Activated CD4-positive, alpha-beta memory T cell treated with anti-CD3 and anti-CD28 coated beads for 36 hours (primary cell): ENCODE data around the gene DUSP10. TPM values are rescaled to one million over a fixed set of nuclear protein-coding genes. Genes with fewer than 3 reads are reported as not detected.

ENCODE experiments used
- CTCF ChIA-PET: fragments of 350-600 bp; sonication (Branson Sonifier 250); formaldehyde crosslinking; loops from one replicate; lab custom pipeline; 2021; ENCODE audit warnings: antibody characterized with exemption, inconsistent platforms; lab: Charles Lee
- POLR2A ChIA-PET: fragments of 350-600 bp; sonication (Branson Sonifier 250); formaldehyde crosslinking; loops from one replicate; lab custom pipeline; 2021; ENCODE audit warnings: antibody characterized with exemption; lab: Charles Lee
- DNase-seq: peaks from one replicate; pipeline ENCODE4 v3.0.0-alpha.2; 2020
- H3K27ac Mint-ChIP-seq: one replicate; pipeline ENCODE4 v1.8.0; 2021; ENCODE audit warnings: mixed read lengths
- H3K27me3 Mint-ChIP-seq: one replicate; pipeline ENCODE4 v1.8.0; 2021; ENCODE audit warnings: mixed read lengths
- H3K36me3 Mint-ChIP-seq: one replicate; pipeline ENCODE4 v1.8.0; 2021; ENCODE audit warnings: mixed read lengths
- H3K4me1 Mint-ChIP-seq: one replicate; pipeline ENCODE4 v1.8.0; 2021; ENCODE audit warnings: low read depth, mixed read lengths
- H3K4me3 Mint-ChIP-seq: one replicate; pipeline ENCODE4 v1.8.0; 2021; ENCODE audit warnings: mild to moderate bottlenecking, mixed read lengths
- H3K9me3 Mint-ChIP-seq: one replicate; pipeline ENCODE4 v1.8.0; 2021; ENCODE audit warnings: mixed read lengths
- intact Hi-C: fragments of 100-400 bp; cut with micrococcal nuclease; formaldehyde crosslinking; loops from one replicate; pipeline ENCODE4 v1.15.1; 2023
- total RNA-seq, 2 experiments: library from RNA; stranded (reverse); gene quantifications; one replicate each; pipeline ENCODE4 v1.2.3, GENCODE V29; 2021

Gene DUSP10
- total RNA-seq, 2 experiments from 2014 or later, result 8.8 to 8.9 TPM

DNA sequence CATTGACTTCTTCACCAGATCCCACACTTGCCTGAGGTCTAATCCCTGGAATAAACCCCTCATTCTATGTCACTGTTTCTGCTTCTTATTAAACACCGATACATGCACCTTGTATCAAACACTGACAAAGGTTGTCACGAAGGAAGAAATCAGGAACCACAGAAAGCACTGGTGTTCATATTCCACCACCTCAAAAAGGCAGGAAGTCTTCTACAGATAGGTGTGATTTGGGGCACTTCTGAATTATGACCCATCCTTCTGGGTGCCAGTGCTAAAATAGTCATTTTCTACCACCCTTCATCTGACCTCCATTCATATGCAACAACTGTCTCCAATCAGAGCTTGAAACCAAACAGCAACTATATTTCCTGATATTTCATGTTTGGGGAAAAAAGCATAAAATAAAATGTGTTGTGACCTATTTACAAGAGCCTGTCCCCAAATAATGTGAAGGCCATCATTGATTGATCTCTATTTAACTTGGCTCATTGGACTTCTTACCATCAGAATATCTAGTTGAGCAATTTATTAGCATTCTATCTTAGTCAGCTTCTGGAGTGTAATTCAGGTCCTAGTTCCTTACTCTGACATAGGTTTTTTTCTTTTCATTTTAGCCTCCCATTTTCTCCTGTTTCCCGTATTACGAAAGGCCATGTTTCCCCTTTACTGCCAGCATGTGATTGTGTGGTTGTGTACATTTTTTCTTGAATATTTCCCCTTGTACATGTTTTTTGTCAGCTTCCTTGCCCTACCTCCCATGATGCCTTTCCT, 43.1 kb downstream of the DUSP10 start:
- H3K27me3 Mint-ChIP-seq, result no peaks in the 10 kb centered on the region
- CTCF ChIA-PET, result no interaction called here
- no peak for DNase-seq
- intact Hi-C loops, result loop anchor here (1.0 kb wide), 1 partner anchor 10 kb away; no protein-coding TSS in a partner anchor
- POLR2A ChIA-PET, result interaction anchor here (1.2 to 1.3 kb wide), 2 partner anchors 10 to 42 kb away, joined by 3 to 5 read pairs; no protein-coding TSS in a partner anchor
- peaks cover 18% of the 10 kb centered on the region for H3K36me3 Mint-ChIP-seq
- peaks cover 1% of the 10 kb centered on the region for H3K9me3 Mint-ChIP-seq
- peaks cover 15% of the 10 kb centered on the region for H3K4me1 Mint-ChIP-seq
- H3K27ac Mint-ChIP-seq, result no peak overlapping the region
- no peak overlapping the region for H3K4me3 Mint-ChIP-seq

GRCh38 chr1:221697923-221698425, 43.9 kb downstream of the DUSP10 start:
- peaks cover 5% of the 10 kb centered on the region for H3K9me3 Mint-ChIP-seq
- H3K27ac Mint-ChIP-seq, result no peak overlapping the region
- no peak for DNase-seq
- CTCF ChIA-PET, result no interaction called here
- no peak overlapping the region for H3K4me3 Mint-ChIP-seq
- peaks cover 15% of the 10 kb centered on the region for H3K36me3 Mint-ChIP-seq
- H3K4me1 Mint-ChIP-seq, result peaks cover 15% of the 10 kb centered on the region
- intact Hi-C loops, result loop anchor here (1.0 kb wide), 1 partner anchor 10 kb away; no protein-coding TSS in a partner anchor
- POLR2A ChIA-PET, result interaction anchor here (1.2 to 1.3 kb wide), 2 partner anchors 11 to 43 kb away, joined by 3 to 5 read pairs; no protein-coding TSS in a partner anchor
- H3K27me3 Mint-ChIP-seq, result no peaks in the 10 kb centered on the region

DNA sequence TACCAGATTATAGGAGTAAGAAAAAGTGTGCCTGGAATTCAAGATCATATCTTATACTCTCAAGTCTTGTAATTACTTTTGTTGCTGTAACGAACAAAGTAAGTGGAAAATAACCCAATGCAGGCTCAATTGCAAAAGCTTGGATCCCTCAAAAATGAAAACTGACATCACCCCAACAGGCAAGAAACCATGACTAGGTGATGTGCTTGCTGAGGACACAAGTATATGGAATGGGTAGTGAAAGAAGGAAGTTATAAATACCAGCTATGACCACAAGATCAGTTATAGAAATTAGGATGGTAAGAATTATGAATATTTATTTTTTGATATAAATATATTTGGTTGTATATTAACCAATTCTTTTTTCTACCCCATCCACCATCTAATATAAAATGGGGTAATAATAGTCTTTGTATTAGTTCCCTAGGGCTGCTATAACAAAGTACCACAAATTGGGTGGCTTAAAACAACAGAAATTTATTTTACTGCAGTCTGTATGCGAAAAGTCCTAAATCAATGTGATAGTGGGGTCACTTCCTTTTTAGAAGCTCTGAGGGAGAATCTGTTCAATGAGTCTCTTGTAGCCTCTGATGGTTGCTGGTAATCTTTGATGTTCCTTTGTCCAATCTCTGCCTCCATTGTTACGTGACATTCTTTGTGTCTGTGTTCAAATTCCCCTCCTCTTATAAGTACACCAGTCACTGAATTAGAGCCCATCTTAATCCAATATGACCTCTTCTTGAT, 45.0 kb downstream of the DUSP10 start:
- CTCF ChIA-PET, result no interaction called here

DNA sequence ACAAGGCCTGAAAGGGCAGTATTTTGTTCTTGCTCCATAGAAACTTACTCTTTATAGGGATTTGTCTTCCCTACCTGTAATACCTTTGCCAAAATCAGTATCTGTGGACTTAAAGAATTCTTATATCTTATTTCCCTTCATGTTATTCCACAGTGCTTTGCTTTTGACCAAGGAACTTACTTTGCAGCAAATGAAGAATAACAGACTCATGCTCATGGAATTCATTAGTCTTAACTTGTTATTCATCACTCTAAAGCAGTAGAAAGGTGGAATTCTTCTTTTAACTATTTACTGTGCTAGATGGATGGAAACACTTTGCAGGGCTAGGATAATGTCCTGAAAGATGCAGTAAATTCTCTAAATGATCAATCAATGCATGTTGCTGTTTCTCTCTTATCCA, 45.9 kb downstream of the DUSP10 start:
- H3K9me3 Mint-ChIP-seq, result peaks cover 5% of the 10 kb centered on the region
- peaks cover 4% of the 10 kb centered on the region for H3K36me3 Mint-ChIP-seq
- intact Hi-C loops, result no loop called here
- no peak overlapping the region for H3K4me3 Mint-ChIP-seq
- H3K4me1 Mint-ChIP-seq, result peaks cover 21% of the 10 kb centered on the region
- no peak overlapping the region for H3K27ac Mint-ChIP-seq
- no peaks in the 10 kb centered on the region for H3K27me3 Mint-ChIP-seq
- POLR2A ChIA-PET, result interaction anchor here (0.9 kb wide), 1 partner anchor 255 kb away, joined by 3 read pairs; no protein-coding TSS in a partner anchor
- DNase-seq, result no peak
- CTCF ChIA-PET, result no interaction called here

More for the DNA sequence above, 45.0 kb downstream of the DUSP10 start:
- DNase-seq, result no peak
- H3K27me3 Mint-ChIP-seq, result no peaks in the 10 kb centered on the region
- no peak overlapping the region for H3K27ac Mint-ChIP-seq
- intact Hi-C loops, result no loop called here
- peaks cover 21% of the 10 kb centered on the region for H3K4me1 Mint-ChIP-seq
- H3K36me3 Mint-ChIP-seq, result peaks cover 9% of the 10 kb centered on the region
- POLR2A ChIA-PET, result no interaction called here
- no peak overlapping the region for H3K4me3 Mint-ChIP-seq
- H3K9me3 Mint-ChIP-seq, result peaks cover 5% of the 10 kb centered on the region

DNA sequence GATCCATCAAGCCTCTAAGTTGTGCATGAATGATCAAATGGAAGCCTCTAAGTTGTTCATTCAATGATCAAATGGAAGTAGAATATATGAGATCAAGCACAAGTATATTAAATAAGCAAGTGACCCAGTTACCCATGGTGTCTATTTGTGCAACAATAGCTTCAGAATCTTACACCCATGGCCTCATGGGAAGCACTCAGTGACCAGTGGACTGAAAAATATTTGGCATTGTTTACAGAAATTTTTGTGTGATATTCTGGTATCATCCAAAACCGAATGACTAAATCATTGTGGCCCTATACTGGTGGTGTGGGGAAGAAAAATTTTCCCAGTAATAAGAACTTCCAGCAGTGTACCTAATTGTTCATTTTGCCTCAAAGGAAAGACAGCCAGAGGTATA, 46.6 kb downstream of the DUSP10 start:
- Mint-ChIP-seq H3K9me3 (peaks cover 5% of the 10 kb centered on the region), H3K4me3 (no peak overlapping the region), H3K4me1 (peaks cover 21% of the 10 kb centered on the region), H3K27ac (no peak overlapping the region), H3K36me3 (peaks cover 2% of the 10 kb centered on the region), H3K27me3 (no peaks in the 10 kb centered on the region)
- CTCF ChIA-PET, result interaction anchor here (0.6 kb wide), 1 partner anchor 218 kb away, joined by 3 read pairs; no protein-coding TSS in a partner anchor
- POLR2A ChIA-PET, result interaction anchor here (0.9 kb wide), 1 partner anchor 255 kb away, joined by 3 read pairs; no protein-coding TSS in a partner anchor
- no peak for DNase-seq
- intact Hi-C loops, result no loop called here

- Mint-ChIP-seq H3K27ac (no peak overlapping the region), H3K9me3 (peaks cover 5% of the 10 kb centered on the region), H3K4me1 (peaks cover 20% of the 10 kb centered on the region), H3K36me3 (peaks cover 2% of the 10 kb centered on the region), H3K27me3 (no peaks in the 10 kb centered on the region), H3K4me3 (no peak overlapping the region)
- CTCF ChIA-PET, result interaction anchor here (1.2 kb wide), 1 partner anchor 14 kb away, joined by 3 read pairs; no protein-coding TSS in a partner anchor
- intact Hi-C loops, result no loop called here
- POLR2A ChIA-PET, result no interaction called here
- no peak for DNase-seq
These were observed 47.8 kb downstream of the DUSP10 start for GRCh38 chr1:221694109-221694508.

DNA sequence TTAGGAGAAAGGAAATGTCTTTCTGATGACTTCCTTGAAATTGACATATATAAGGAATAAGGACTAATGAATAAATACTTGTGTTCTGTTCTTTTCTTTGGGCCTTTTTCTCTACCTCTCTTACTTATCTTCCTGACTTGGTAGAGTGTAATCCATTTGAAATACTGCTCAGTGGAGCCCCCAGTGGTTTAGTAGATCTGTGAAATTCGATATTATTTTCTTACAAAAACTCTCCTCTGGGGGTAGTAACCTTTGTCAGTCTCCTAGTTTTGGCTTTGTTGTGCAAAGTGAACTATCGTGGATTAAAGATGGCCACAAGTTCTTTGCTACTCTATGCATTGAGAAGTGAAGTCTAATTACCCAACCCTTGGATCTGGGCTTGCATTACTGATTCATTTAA, 48.8 kb downstream of the DUSP10 start:
- H3K4me3 Mint-ChIP-seq, result no peak overlapping the region
- intact Hi-C loops, result no loop called here
- H3K27ac Mint-ChIP-seq, result no peak overlapping the region
- peaks cover 15% of the 10 kb centered on the region for H3K4me1 Mint-ChIP-seq
- DNase-seq, result no peak
- peaks cover 5% of the 10 kb centered on the region for H3K9me3 Mint-ChIP-seq
- no peaks in the 10 kb centered on the region for H3K27me3 Mint-ChIP-seq
- POLR2A ChIA-PET, result no interaction called here
- peaks cover 2% of the 10 kb centered on the region for H3K36me3 Mint-ChIP-seq
- CTCF ChIA-PET, result interaction anchor here (0.6 to 1.2 kb wide), 3 partner anchors 14 to 153 kb away, joined by 3 to 6 read pairs (median 4); no protein-coding TSS in a partner anchor

DNA sequence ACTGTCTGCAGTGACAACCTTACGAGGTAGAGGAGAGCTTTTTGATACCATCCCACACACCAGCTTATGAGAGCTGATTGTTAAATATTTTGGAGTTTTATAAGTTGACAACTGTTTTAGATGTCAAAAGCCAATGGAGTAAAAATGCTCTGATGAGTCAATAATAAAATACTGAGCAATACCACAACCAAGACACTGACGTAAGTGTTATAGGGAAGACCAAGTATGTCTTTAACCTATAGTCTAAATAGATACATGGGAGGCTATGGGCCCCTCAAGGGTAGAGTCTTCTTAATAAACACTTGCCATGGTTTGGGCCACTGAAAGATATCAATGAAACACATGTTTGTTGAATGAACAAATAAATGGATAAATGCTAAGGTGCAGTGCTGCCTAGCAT, 49.2 kb downstream of the DUSP10 start:
- CTCF ChIA-PET, result interaction anchor here (0.6 to 0.9 kb wide), 2 partner anchors 14 to 154 kb away, joined by 4 to 6 read pairs; no protein-coding TSS in a partner anchor

DNA sequence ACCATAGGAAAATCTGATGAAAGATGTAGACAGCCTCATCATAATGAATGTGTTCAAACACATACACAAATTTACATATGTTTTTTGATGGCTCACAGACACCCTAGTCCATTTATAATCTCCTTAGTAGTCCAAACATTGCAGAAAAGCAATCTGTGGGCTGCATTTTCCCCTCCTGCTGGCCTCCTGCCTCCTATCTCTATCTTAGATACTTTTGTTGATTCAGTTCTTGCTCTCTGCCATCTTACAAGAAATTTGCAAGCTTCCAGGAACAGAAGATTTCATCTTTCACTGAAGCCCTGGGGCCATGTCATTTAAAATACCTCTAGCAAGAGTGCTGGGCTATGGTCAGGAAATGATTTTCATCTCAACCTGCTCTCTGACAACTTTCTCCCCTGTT, 50.6 kb downstream of the DUSP10 start:
- no peak overlapping the region for H3K27ac Mint-ChIP-seq
- CTCF ChIA-PET, result interaction anchor here (1.0 to 1.5 kb wide), 2 partner anchors 163 to 213 kb away, joined by 3 to 4 read pairs; no protein-coding TSS in a partner anchor
- H3K4me1 Mint-ChIP-seq, result peaks cover 10% of the 10 kb centered on the region
- no peaks in the 10 kb centered on the region for H3K27me3 Mint-ChIP-seq
- POLR2A ChIA-PET, result no interaction called here
- H3K4me3 Mint-ChIP-seq, result no peak overlapping the region
- intact Hi-C loops, result no loop called here
- peaks cover 5% of the 10 kb centered on the region for H3K9me3 Mint-ChIP-seq
- DNase-seq, result no peak
- H3K36me3 Mint-ChIP-seq, result peaks cover 2% of the 10 kb centered on the region

More for the DNA sequence above, 49.2 kb downstream of the DUSP10 start:
- Mint-ChIP-seq H3K9me3 (peaks cover 5% of the 10 kb centered on the region), H3K27ac (no peak overlapping the region), H3K27me3 (no peaks in the 10 kb centered on the region), H3K4me1 (peaks cover 11% of the 10 kb centered on the region), H3K36me3 (peaks cover 2% of the 10 kb centered on the region), H3K4me3 (no peak overlapping the region)
- no peak for DNase-seq
- POLR2A ChIA-PET, result no interaction called here
- intact Hi-C loops, result no loop called here

DNA sequence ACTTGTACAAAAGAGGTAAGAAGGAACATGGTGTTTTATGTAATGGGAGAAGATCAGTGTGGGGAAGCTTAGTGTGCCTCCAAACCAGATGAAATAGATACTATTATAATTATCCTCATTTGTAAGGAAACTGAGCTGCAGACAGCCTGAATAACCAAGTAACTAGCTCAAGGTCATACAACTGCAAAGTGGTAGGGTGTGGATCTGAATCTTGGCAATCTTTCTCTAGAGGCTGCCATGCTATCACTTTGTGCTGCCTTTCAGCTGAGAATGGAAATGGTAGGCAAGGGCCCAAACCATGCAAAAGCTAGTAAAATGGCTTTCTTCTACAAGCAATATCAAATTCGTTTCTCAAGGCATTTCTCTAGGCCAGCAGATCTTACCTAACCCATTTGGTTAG, 51.0 kb downstream of the DUSP10 start:
- H3K4me1 Mint-ChIP-seq, result peaks cover 10% of the 10 kb centered on the region
- H3K36me3 Mint-ChIP-seq, result peaks cover 2% of the 10 kb centered on the region
- POLR2A ChIA-PET, result no interaction called here
- intact Hi-C loops, result no loop called here
- H3K27me3 Mint-ChIP-seq, result no peaks in the 10 kb centered on the region
- no peak for DNase-seq
- no peak overlapping the region for H3K27ac Mint-ChIP-seq
- H3K9me3 Mint-ChIP-seq, result peaks cover 5% of the 10 kb centered on the region
- CTCF ChIA-PET, result interaction anchor here (0.7 to 1.5 kb wide), 3 partner anchors 9 to 212 kb away, joined by 3 to 4 read pairs (median 3); no protein-coding TSS in a partner anchor
- no peak overlapping the region for H3K4me3 Mint-ChIP-seq

- intact Hi-C loops, result no loop called here
- peaks cover 5% of the 10 kb centered on the region for H3K9me3 Mint-ChIP-seq
- POLR2A ChIA-PET, result no interaction called here
These were observed 52.8 kb downstream of the DUSP10 start for GRCh38 chr1:221689138-221689537.

DNA sequence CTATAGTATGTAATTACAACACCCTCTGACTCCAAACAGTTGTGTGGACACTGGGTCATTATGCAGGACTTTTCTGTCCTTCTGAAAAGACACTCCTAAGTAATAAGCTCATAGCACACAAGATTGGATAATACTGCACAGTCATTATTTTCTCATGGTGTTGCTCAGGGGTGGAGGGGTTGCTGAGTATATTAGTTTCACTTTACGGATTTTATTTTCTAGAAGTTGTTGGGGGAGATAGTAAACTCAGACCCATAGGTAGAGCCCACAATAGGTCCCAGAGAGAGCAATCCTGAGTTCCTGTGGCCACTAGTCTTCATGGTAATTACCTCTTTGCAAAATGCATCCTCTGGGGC, 53.4 kb downstream of the DUSP10 start:
- ChIA-PET POLR2A (no interaction called here), CTCF (no interaction called here)
- intact Hi-C loops, result no loop called here
- Mint-ChIP-seq H3K9me3 (peaks cover 1% of the 10 kb centered on the region), H3K4me3 (no peak overlapping the region), H3K27ac (no peak overlapping the region), H3K4me1 (peaks cover 10% of the 10 kb centered on the region), H3K27me3 (peaks cover 2% of the 10 kb centered on the region), H3K36me3 (no peaks in the 10 kb centered on the region)
- DNase-seq, result no peak

More at GRCh38 chr1:221689138-221689537, 52.8 kb downstream of the DUSP10 start:
- no peak overlapping the region for H3K27ac Mint-ChIP-seq
- no peak overlapping the region for H3K4me3 Mint-ChIP-seq
- H3K4me1 Mint-ChIP-seq, result peaks cover 10% of the 10 kb centered on the region
- peaks cover 2% of the 10 kb centered on the region for H3K36me3 Mint-ChIP-seq
- CTCF ChIA-PET, result no interaction called here
- H3K27me3 Mint-ChIP-seq, result peaks cover 2% of the 10 kb centered on the region
- no peak for DNase-seq
